LHCN-M2 (cell line): ENCODE results near the gene PIK3IP1. TPM values are rescaled to one million over a fixed set of nuclear protein-coding genes. Genes with fewer than 3 reads are reported as not detected.
"Not testable (repeated sequence)": the region's sequence is repeated elsewhere in the genome, so short reads cannot be mapped to it uniquely, and the experiment has no call there.

Experiments
- DNase-seq: peaks from one replicate; pipeline ENCODE4 v3.0.0-alpha.2; 2012; ENCODE audit warnings: low read depth
- total RNA-seq: library from RNA; depleted of rRNA; stranded (reverse); fragments of >200 nt; gene quantifications from 2 replicates; pipeline ENCODE4 v1.2.3, GENCODE V29; 2014

PIK3IP1 gene
- total RNA-seq, 1 experiment from 2014 or later = 5.4 TPM

GRCh38 chr22:31250740-31251600 lies 41.3 kb downstream of the PIK3IP1 start:
- no peak for DNase-seq

GRCh38 chr22:31248965-31249958 lies 43.0 kb downstream of the PIK3IP1 start:
- DNase-seq = peak; percentile 41

GRCh38 chr22:31248138-31248745 lies 44.0 kb downstream of the PIK3IP1 start:
- peak; percentile 92 for DNase-seq

GRCh38 chr22:31247726-31248125 lies 44.6 kb downstream of the PIK3IP1 start:
- DNase-seq = no peak

- DNase-seq = no peak
Observed at GRCh38 chr22:31246687-31247086, 45.6 kb downstream of the PIK3IP1 start.

GRCh38 chr22:31245998-31246397 lies 46.3 kb downstream of the PIK3IP1 start:
- DNase-seq = not testable (repeated sequence)

GRCh38 chr22:31244943-31245451 lies 47.3 kb downstream of the PIK3IP1 start:
- no peak for DNase-seq

- peak; percentile 79 for DNase-seq
Observed at GRCh38 chr22:31244046-31244942, 48.0 kb downstream of the PIK3IP1 start.

- peak; percentile 45 for DNase-seq
Observed at GRCh38 chr22:31243339-31244045, 48.8 kb downstream of the PIK3IP1 start.

- peak; percentile 43 for DNase-seq
Observed at GRCh38 chr22:31241936-31242335, 50.4 kb downstream of the PIK3IP1 start.

GRCh38 chr22:31241200-31241599 lies 51.1 kb downstream of the PIK3IP1 start:
- DNase-seq = no peak

- no peak for DNase-seq
Observed at GRCh38 chr22:31239771-31240370, 52.4 kb downstream of the PIK3IP1 start.

- no peak for DNase-seq
Observed at GRCh38 chr22:31238057-31238456, 54.2 kb downstream of the PIK3IP1 start.

GRCh38 chr22:31236044-31236443 lies 56.2 kb downstream of the PIK3IP1 start:
- DNase-seq = not testable (repeated sequence)

- DNase-seq = no peak
Observed at GRCh38 chr22:31235081-31235480, 57.2 kb downstream of the PIK3IP1 start.

GRCh38 chr22:31233001-31233400 lies 59.3 kb downstream of the PIK3IP1 start:
- DNase-seq = no peak
